ENCODE data around the gene WDR7. TPM values are rescaled to one million over a fixed set of nuclear protein-coding genes. Genes with fewer than 3 reads are reported as not detected.

The WDR7 gene
- total and polyA plus RNA-seq, 10 of the 15 experiments (the other 5 are each of a cell fraction or from before 2014, with no cell fraction given) = 2.8 to 16.5 (median 11.7) TPM

DNA sequence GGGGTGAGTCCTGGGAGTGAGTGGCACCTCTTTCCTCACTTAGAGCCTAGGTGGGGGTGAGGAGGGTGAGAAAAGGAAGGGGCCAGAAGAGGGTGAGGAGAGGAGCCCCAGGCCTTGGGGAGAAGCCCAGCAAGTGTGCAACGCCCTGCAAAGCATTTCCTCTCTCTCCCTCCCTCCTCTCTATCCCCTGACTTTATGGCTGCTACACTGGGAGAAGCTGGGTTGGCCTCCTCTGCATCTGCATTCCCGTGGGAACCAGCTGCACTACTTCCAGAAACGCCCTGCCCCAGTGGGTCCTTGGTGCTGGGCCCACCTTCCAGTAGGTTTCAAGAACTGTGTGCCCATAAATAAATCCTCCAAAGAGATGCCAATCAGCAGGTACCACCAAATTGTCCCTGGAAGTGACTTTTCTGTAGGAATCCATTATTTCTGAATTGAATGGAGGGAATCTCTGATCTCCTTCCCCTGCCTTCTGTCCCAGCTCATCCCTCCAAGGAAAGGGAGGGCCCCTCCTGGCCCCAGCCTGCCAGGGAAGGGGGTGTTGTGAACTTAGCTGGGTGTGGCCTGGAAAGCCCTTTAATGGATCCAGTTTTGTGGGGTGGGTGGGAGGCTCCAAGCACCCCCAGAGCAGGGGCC lies 400.0 kb downstream of the WDR7 start:
- TF ChIP-seq STAT1 (conservative IDR thresholded peaks at IDR 0.05) = no peak

DNA sequence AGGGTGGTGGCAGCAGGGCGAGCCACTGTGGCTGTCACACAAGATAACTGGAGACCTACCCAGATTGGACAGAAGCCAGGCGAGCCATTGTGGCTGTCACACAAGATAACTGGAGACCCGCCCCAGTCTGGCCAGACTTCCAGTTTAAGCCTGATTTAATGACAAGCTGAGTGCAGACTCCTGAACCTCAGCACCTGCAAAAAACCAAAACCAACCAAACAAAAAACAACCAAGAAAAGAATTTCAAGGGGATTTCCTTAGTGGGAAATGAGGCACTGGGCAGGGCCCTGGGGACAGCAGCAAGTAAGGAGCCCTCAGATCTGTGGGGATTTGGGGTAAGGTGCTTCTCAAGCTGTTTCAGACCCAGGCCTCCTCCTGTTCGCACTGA lies 400.5 kb downstream of the WDR7 start:
- no peaks in the 10 kb centered on the region for H3K36me3 ChIP-seq (ENCODE audit: control insufficient read depth in 2 of 2, insufficient read depth in 2 of 2, low read length in 1 of 2)
- no peak overlapping the region for H3K9ac ChIP-seq (ENCODE audit: control insufficient read depth, insufficient read depth, low read length)
- peaks cover 6% of the 10 kb centered on the region; the same call in 2 of the 3 replicates for H3K9me3 ChIP-seq (replicated peaks; ENCODE audit: control insufficient read depth, insufficient read depth, low read length)
- intact Hi-C loops (cut with micrococcal nuclease; ENCODE audit: unreplicated experiment) (loop anchor here (1.0 to 5.0 kb wide), 6 partner anchors 26 to 511 kb away; no protein-coding TSS in a partner anchor), in situ Hi-C loops (cut with MboI) (no loop called here)
- 7% methylated on average over 4 of the region's 4 CpGs for WGBS (ENCODE audit: insufficient coverage, insufficient replicate concordance, low lambda C conversion rate, missing lambda C conversion rate)
- H3K4me2 ChIP-seq (ENCODE audit: control insufficient read depth, insufficient read depth) = no peak overlapping the region
- H3K27me3 ChIP-seq (replicated peaks in 1 of 2; ENCODE audit: control insufficient read depth in 2 of 2, insufficient read depth in 2 of 2, low read length in 1 of 2) = no peaks in the 10 kb centered on the region
- ChIA-PET POLR2A (interaction anchor here (1.4 kb wide), 1 partner anchor 48 kb away, joined by 4 read pairs; no protein-coding TSS in a partner anchor), SMC1A (ENCODE audit: uncharacterized antibody, unreplicated experiment) (interaction anchor here (0.7 to 2.1 kb wide), 20 partner anchors 9 to 390 kb away, joined by 3 to 14 read pairs (median 3); no protein-coding TSS in a partner anchor), CTCF (interaction anchor here (0.8 to 2.3 kb wide), 11 partner anchors 9 to 507 kb away, joined by 3 to 19 read pairs (median 3); no protein-coding TSS in a partner anchor), RAD21 (ENCODE audit: unreplicated experiment) (interaction anchor here (0.8 to 2.8 kb wide), 13 partner anchors 22 to 394 kb away, joined by 3 to 11 read pairs (median 4); no protein-coding TSS in a partner anchor)
- DNase-seq (ENCODE audit: low read depth, low spot score) = peak; percentile 47
- no peak overlapping the region for H3K27ac ChIP-seq (ENCODE audit: control insufficient read depth, insufficient read depth)
- H4K20me1 ChIP-seq (ENCODE audit: control insufficient read depth, insufficient read depth) = no peaks in the 10 kb centered on the region
- H3K4me1 ChIP-seq (ENCODE audit: control insufficient read depth, insufficient read depth, low read length) = peaks cover 11% of the 10 kb centered on the region
- no TSS peak for BruUV-seq (replicated peaks)
- no peaks in the 10 kb centered on the region for H3K79me2 ChIP-seq (ENCODE audit: control insufficient read depth, insufficient read depth, low read length)
- no peak overlapping the region for H2AFZ ChIP-seq (ENCODE audit: control insufficient read depth, low read depth, low read length)
- H3K4me3 ChIP-seq = no peak overlapping the region
- no peak for FAIRE-seq
- ATAC-seq = peak; percentile 89
- TF ChIP-seq MTA2 (IDR thresholded peaks at IDR 0.05; ENCODE audit: low read depth) (peak; percentile 39; the same call in 1 of the 2 replicates), RUNX3 (IDR thresholded peaks at IDR 0.05; ENCODE audit: low read length) (peak; percentile 52), JUND (IDR thresholded peaks at IDR 0.05; ENCODE audit: low read depth, low read length) (no peak), CREB1 (IDR thresholded peaks at IDR 0.05; ENCODE audit: low read depth) (no peak), PAX8 (IDR thresholded peaks at IDR 0.05) (no peak), TCF12 (IDR thresholded peaks at IDR 0.05; ENCODE audit: low read depth, low read length) (peak; percentile 67; the same call in 1 of the 2 replicates), POLR2AphosphoS5 (IDR thresholded peaks at IDR 0.05; ENCODE audit: low read length) (no peak), YBX1 (IDR thresholded peaks at IDR 0.05) (0 out of 2 replicates have a peak, but pooled peaks have one; percentile 40)
- TF ChIP-seq, protein P1, sequence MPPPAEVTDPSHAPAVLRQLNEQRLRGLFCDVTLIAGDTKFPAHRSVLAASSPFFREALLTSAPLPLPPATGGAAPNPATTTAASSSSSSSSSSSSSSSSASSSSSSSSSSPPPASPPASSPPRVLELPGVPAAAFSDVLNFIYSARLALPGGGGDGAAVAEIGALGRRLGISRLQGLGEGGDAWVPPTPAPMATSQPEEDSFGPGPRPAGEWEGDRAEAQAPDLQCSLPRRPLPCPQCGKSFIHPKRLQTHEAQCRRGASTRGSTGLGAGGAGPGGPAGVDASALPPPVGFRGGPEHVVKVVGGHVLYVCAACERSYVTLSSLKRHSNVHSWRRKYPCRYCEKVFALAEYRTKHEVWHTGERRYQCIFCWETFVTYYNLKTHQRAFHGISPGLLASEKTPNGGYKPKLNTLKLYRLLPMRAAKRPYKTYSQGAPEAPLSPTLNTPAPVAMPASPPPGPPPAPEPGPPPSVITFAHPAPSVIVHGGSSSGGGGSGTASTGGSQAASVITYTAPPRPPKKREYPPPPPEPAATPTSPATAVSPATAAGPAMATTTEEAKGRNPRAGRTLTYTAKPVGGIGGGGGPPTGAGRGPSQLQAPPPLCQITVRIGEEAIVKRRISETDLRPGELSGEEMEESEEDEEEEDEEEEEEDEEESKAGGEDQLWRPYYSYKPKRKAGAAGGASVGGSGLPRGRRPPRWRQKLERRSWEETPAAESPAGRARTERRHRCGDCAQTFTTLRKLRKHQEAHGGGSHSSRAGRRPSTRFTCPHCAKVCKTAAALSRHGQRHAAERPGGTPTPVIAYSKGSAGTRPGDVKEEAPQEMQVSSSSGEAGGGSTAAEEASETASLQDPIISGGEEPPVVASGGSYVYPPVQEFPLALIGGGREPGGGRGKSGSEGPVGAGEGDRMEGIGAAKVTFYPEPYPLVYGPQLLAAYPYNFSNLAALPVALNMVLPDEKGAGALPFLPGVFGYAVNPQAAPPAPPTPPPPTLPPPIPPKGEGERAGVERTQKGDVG (CRISPR knock-in tag; IDR thresholded peaks at IDR 0.05) = no peak

More for the DNA sequence above, 400.0 kb downstream of the WDR7 start:
- ChIA-PET CTCF (interaction anchor here (0.8 to 2.3 kb wide), 9 partner anchors 9 to 395 kb away, joined by 3 to 19 read pairs (median 5); no protein-coding TSS in a partner anchor), RAD21 (ENCODE audit: unreplicated experiment) (interaction anchor here (0.8 to 2.8 kb wide), 11 partner anchors 15 to 394 kb away, joined by 3 to 11 read pairs (median 5); no protein-coding TSS in a partner anchor), SMC1A (ENCODE audit: uncharacterized antibody, unreplicated experiment) (interaction anchor here (0.8 to 2.1 kb wide), 14 partner anchors 10 to 391 kb away, joined by 3 to 14 read pairs (median 4); no protein-coding TSS in a partner anchor), POLR2A (interaction anchor here (1.4 kb wide), 1 partner anchor 48 kb away, joined by 4 read pairs; no protein-coding TSS in a partner anchor)
- H4K20me1 ChIP-seq (ENCODE audit: control insufficient read depth, insufficient read depth) = no peaks in the 10 kb centered on the region
- no peak for FAIRE-seq
- H3K4me2 ChIP-seq (ENCODE audit: control insufficient read depth, insufficient read depth) = no peak overlapping the region
- no peak overlapping the region for H3K27ac ChIP-seq (ENCODE audit: control insufficient read depth, insufficient read depth)
- H3K4me1 ChIP-seq (ENCODE audit: control insufficient read depth, insufficient read depth, low read length) = peaks cover 11% of the 10 kb centered on the region
- peaks cover 6% of the 10 kb centered on the region; the same call in 2 of the 3 replicates for H3K9me3 ChIP-seq (replicated peaks; ENCODE audit: control insufficient read depth, insufficient read depth, low read length)
- no peak overlapping the region for H3K4me3 ChIP-seq
- H3K27me3 ChIP-seq (replicated peaks in 1 of 2; ENCODE audit: control insufficient read depth in 2 of 2, insufficient read depth in 2 of 2, low read length in 1 of 2) = no peaks in the 10 kb centered on the region
- H3K9ac ChIP-seq (ENCODE audit: control insufficient read depth, insufficient read depth, low read length) = no peak overlapping the region
- BruUV-seq (replicated peaks) = no TSS peak
- 0% methylated on average over 3 of the region's 3 CpGs for WGBS (ENCODE audit: insufficient coverage, insufficient replicate concordance, low lambda C conversion rate, missing lambda C conversion rate)
- H3K79me2 ChIP-seq (ENCODE audit: control insufficient read depth, insufficient read depth, low read length) = no peaks in the 10 kb centered on the region
- no peaks in the 10 kb centered on the region for H3K36me3 ChIP-seq (ENCODE audit: control insufficient read depth in 2 of 2, insufficient read depth in 2 of 2, low read length in 1 of 2)
- DNase-seq (ENCODE audit: low read depth, low spot score) = no peak
- in situ Hi-C loops (cut with MboI) = no loop called here
- intact Hi-C loops (cut with micrococcal nuclease; ENCODE audit: unreplicated experiment) = loop anchor here (2.0 to 5.0 kb wide), 3 partner anchors 28 to 511 kb away; no protein-coding TSS in a partner anchor
- H2AFZ ChIP-seq (ENCODE audit: control insufficient read depth, low read depth, low read length) = no peak overlapping the region
- no peak for ATAC-seq
